Measurements from ENCODE around the gene MACROD2. TPM values are rescaled to one million over a fixed set of nuclear protein-coding genes. Genes with fewer than 3 reads are reported as not detected.

The MACROD2 gene
- total and polyA plus RNA-seq, 7 donors: 0.20 to 4.8 (median 0.87) TPM

DNA sequence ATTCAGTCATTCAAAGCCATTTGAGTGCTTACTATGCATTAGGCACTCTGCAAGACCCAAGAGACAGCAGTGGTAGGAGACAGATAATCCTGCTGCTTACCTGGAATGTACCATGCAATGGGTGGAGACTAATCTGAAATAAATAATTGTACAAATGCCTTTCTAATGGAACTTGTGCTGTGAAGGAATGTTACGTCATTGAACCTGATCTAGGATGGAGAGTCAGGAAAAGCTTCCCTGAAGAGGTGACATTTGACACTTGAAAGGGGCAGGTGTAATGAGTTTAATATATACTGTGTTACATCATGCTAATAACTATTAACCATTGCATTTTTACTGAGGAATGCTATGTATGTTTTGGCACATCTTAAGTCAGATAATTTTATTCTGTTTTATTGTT lies 833.1 kb downstream of the MACROD2 start:
- intact Hi-C loops (cut with DNase I): no loop called here
- H3K27ac ChIP-seq: no peak overlapping the region
- DNase-seq (no peak), ATAC-seq (no peak)
- no peak overlapping the region for H3K4me3 ChIP-seq
- no peaks in the 10 kb centered on the region for H3K27me3 ChIP-seq (ENCODE audit: insufficient read depth in 3 of 3, low read length in 2 of 3)
- H3K4me1 ChIP-seq: no peaks in the 10 kb centered on the region
- 42 to 88% (median 51%) methylated on average over 1 of the region's 1 CpG for WGBS, 3 donors
- no peaks in the 10 kb centered on the region for H3K36me3 ChIP-seq (ENCODE audit: insufficient read depth in 1 of 2, low read depth in 1 of 2)
- TF ChIP-seq, protein P1, sequence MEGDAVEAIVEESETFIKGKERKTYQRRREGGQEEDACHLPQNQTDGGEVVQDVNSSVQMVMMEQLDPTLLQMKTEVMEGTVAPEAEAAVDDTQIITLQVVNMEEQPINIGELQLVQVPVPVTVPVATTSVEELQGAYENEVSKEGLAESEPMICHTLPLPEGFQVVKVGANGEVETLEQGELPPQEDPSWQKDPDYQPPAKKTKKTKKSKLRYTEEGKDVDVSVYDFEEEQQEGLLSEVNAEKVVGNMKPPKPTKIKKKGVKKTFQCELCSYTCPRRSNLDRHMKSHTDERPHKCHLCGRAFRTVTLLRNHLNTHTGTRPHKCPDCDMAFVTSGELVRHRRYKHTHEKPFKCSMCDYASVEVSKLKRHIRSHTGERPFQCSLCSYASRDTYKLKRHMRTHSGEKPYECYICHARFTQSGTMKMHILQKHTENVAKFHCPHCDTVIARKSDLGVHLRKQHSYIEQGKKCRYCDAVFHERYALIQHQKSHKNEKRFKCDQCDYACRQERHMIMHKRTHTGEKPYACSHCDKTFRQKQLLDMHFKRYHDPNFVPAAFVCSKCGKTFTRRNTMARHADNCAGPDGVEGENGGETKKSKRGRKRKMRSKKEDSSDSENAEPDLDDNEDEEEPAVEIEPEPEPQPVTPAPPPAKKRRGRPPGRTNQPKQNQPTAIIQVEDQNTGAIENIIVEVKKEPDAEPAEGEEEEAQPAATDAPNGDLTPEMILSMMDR (IDR thresholded peaks at IDR 0.05): no peak
- no peaks in the 10 kb centered on the region for H3K9me3 ChIP-seq

DNA sequence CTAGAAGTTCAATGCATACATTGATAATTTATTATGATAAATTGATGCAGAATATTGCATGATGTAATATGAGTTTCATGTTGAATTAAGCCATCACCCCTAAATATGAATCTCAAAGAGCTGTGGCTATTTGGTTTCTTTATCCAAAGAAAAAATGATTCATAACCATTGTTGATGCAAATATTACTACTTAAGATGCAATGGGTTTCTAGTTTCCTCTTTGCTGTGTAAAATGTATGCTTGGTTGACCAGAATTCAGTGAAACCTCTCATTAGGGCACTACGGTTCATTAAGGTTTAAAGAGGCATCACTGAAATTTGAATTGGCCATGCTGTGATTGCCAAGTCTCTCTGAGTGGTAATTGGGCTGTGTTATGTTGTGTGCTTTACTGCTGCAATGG lies 834.6 kb downstream of the MACROD2 start:
- DNase-seq (no peak), ATAC-seq (no peak)
- WGBS, 3 donors: 53 to 60% (median 58%) methylated on average over 1 of the region's 1 CpG
- TF ChIP-seq, protein P1 (IDR thresholded peaks at IDR 0.05): no peak
- H3K36me3 ChIP-seq (ENCODE audit: insufficient read depth in 1 of 2, low read depth in 1 of 2): no peaks in the 10 kb centered on the region
- intact Hi-C loops (cut with DNase I): no loop called here
- H3K9me3 ChIP-seq: no peaks in the 10 kb centered on the region
- H3K27me3 ChIP-seq (ENCODE audit: insufficient read depth in 3 of 3, low read length in 2 of 3): no peaks in the 10 kb centered on the region
- H3K4me1 ChIP-seq: no peaks in the 10 kb centered on the region
- no peak overlapping the region for H3K27ac ChIP-seq
- H3K4me3 ChIP-seq: no peak overlapping the region

DNA sequence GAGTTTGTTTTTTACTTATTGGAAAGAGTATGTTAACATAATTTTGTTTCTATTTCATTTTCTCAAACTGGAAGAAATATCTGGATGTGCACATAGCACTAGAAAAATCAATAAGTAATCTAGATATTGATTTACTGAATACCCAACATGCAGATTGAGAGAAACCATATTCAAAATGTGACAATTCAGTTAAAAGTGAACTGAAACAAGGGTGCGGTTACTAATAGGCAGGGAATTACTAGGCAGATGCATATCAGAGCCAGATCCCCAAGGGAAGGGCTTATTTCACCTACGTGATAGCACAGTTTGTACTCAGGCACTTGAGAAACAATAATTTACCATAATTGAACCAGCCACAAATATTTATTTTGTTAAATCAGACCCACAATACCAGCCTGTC lies 835.1 kb downstream of the MACROD2 start:
- intact Hi-C loops (cut with DNase I): no loop called here
- H3K27ac ChIP-seq: no peak overlapping the region
- H3K4me1 ChIP-seq: no peaks in the 10 kb centered on the region
- H3K36me3 ChIP-seq (ENCODE audit: insufficient read depth in 1 of 2, low read depth in 1 of 2): no peaks in the 10 kb centered on the region
- no peak for DNase-seq
- no peaks in the 10 kb centered on the region for H3K27me3 ChIP-seq (ENCODE audit: insufficient read depth in 3 of 3, low read length in 2 of 3)
- 44 to 55% (median 46%) methylated on average over 2 of the region's 2 CpGs for WGBS, 3 donors
- H3K9me3 ChIP-seq: no peaks in the 10 kb centered on the region
- TF ChIP-seq, protein P1 (IDR thresholded peaks at IDR 0.05): no peak
- ATAC-seq: no peak
- no peak overlapping the region for H3K4me3 ChIP-seq

DNA sequence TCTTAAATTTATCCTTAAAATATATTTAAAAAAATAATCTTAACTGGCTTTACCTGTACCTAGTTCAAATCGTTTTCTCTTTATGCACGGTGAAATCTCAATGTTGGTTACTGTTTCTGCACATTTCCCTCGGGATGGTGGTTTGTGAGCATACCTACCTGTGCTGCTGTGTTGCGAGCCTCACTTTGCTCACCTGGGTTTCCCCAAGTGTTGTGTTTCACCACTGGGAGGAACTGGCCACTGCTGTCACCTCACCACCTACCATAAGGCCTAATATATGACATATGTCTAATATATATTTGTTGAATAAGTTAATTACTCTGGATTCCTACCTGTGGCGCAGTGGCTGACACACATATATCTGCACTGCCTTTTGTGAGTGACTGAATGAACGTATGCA lies 835.6 kb downstream of the MACROD2 start:
- Histone ChIP-seq H3K4me3 (no peak overlapping the region), H3K27ac (no peak overlapping the region), H3K9me3 (no peaks in the 10 kb centered on the region), H3K27me3 (ENCODE audit: insufficient read depth in 3 of 3, low read length in 2 of 3) (no peaks in the 10 kb centered on the region), H3K36me3 (ENCODE audit: insufficient read depth in 1 of 2, low read depth in 1 of 2) (no peaks in the 10 kb centered on the region), H3K4me1 (no peaks in the 10 kb centered on the region)
- WGBS, 3 donors: 75 to 83% (median 77%) methylated on average over 6 of the region's 6 CpGs
- TF ChIP-seq, protein P1 (IDR thresholded peaks at IDR 0.05): no peak
- ATAC-seq (no peak), DNase-seq (no peak)
- intact Hi-C loops (cut with DNase I): no loop called here

DNA sequence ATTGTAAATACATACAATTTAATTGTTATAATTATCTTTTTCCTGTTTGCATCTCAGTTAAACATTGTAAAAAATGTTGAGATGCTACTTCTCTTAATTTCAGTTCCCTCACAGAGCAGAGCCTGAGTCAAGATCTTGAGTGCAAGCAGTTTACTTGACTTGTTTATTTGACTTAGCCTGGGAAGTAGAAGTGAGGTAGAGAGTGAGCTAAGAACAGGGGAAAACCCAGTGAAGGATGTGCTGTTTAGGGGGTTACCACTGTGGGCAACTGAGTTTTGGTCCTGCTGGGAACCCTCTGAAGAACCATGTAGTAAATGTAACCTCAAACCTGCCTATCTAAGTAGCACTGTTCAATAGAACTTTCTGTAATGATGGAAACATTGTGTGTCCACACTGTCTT lies 837.3 kb downstream of the MACROD2 start:
- no peaks in the 10 kb centered on the region for H3K9me3 ChIP-seq
- TF ChIP-seq, protein P1 (IDR thresholded peaks at IDR 0.05): no peak
- H3K27ac ChIP-seq: no peak overlapping the region
- no peak for DNase-seq
- no peak for ATAC-seq
- H3K4me1 ChIP-seq: no peaks in the 10 kb centered on the region
- no peaks in the 10 kb centered on the region for H3K27me3 ChIP-seq (ENCODE audit: insufficient read depth in 3 of 3, low read length in 2 of 3)
- H3K36me3 ChIP-seq (ENCODE audit: insufficient read depth in 1 of 2, low read depth in 1 of 2): no peaks in the 10 kb centered on the region
- no peak overlapping the region for H3K4me3 ChIP-seq
- intact Hi-C loops (cut with DNase I): no loop called here

All from psoas muscle (tissue), 8 donors.